DOHH2 (cell line): ENCODE data around the gene UMODL1.
A peak's percentile ranks its signal among the peaks of the same experiment; 100 is the strongest.

Experiments
- H3F3A ChIP-seq: fragments of 200-600 bp; sonication (generic), shearing (Covaris generic); 2 replicates; pipeline ENCODE4 v1.6.0; 2016; ENCODE audit warnings: antibody characterized with exemption, mild to moderate bottlenecking; ENCODE audit not compliant: control insufficient read depth, insufficient read depth
- H3K27ac ChIP-seq: fragments of 200-600 bp; sonication (generic); 2 replicates; pipeline ENCODE4 v1.5.1; 2014; ENCODE audit warnings: low read depth, mild to moderate bottlenecking, low read length, moderate library complexity
- H3K27me3 ChIP-seq: fragments of 200-600 bp; sonication (generic); 2 replicates; pipeline ENCODE4 v1.6.1; 2014; ENCODE audit warnings: mild to moderate bottlenecking, low read length, mixed read lengths; ENCODE audit not compliant: control insufficient read depth
- H3K36me3 ChIP-seq: fragments of 200-600 bp; sonication (generic); 2 replicates; pipeline ENCODE4 v1.6.1; 2014; ENCODE audit warnings: mild to moderate bottlenecking, low read length, moderate library complexity, mixed read lengths; ENCODE audit not compliant: control insufficient read depth
- H3K4me1 ChIP-seq: fragments of 200-600 bp; sonication (generic); 2 replicates; pipeline ENCODE4 v1.6.1; 2014; ENCODE audit warnings: mild to moderate bottlenecking, low read length, mixed read lengths; ENCODE audit not compliant: control insufficient read depth
- H3K4me2 ChIP-seq: fragments of 200-600 bp; sonication (generic); 2 replicates; pipeline ENCODE4 v1.6.0; 2014; ENCODE audit warnings: mild to moderate bottlenecking, low read length, moderate library complexity
- H3K4me3 ChIP-seq: fragments of 200-600 bp; sonication (generic); 2 replicates; pipeline ENCODE4 v1.5.1; 2014; ENCODE audit warnings: mild to moderate bottlenecking, low read length, mixed read lengths
- H3K79me2 ChIP-seq: fragments of 200-600 bp; sonication (generic); 2 replicates; pipeline ENCODE4 v1.6.1; 2014; ENCODE audit warnings: mild to moderate bottlenecking, low read length, mixed read lengths; ENCODE audit not compliant: control insufficient read depth
- H3K9me2 ChIP-seq: fragments of 200-600 bp; sonication (generic); replicated peaks from 2 replicates; pipeline ENCODE4 v1.6.1; 2014; ENCODE audit warnings: mild to moderate bottlenecking, low read length, mixed read lengths; ENCODE audit not compliant: control insufficient read depth
- H3K9me3 ChIP-seq: fragments of 200-600 bp; sonication (generic); 2 replicates; pipeline ENCODE4 v1.6.1; 2014; ENCODE audit warnings: antibody characterized with exemption, low read length, mixed read lengths; ENCODE audit not compliant: control insufficient read depth, insufficient read depth
- H4K20me1 ChIP-seq: fragments of 200-600 bp; sonication (generic); 2 replicates; pipeline ENCODE4 v1.6.0; 2014; ENCODE audit warnings: low read depth, mild to moderate bottlenecking, antibody characterized with exemption, low read length, moderate library complexity; ENCODE audit not compliant: control insufficient read depth, insufficient read depth
- CTCF ChIP-seq: fragments of 200-600 bp; sonication (generic); IDR thresholded peaks from one replicate; pipeline ENCODE4 v1.5.1; 2014; ENCODE audit warnings: antibody characterized with exemption, mild to moderate bottlenecking, low read depth, low read length; ENCODE audit not compliant: poor library complexity, severe bottlenecking
- EZH2phosphoT487 ChIP-seq: fragments of 200-600 bp; sonication (generic); IDR thresholded peaks from 2 replicates; pipeline ENCODE4 v1.6.1; 2017; ENCODE audit warnings: borderline replicate concordance, mild to moderate bottlenecking, antibody characterized with exemption, low read length, moderate library complexity, mixed read lengths

The UMODL1 gene

GRCh38 chr21:42186591-42186990, 115.5 kb downstream of the UMODL1 start:
- H4K20me1 ChIP-seq = no peaks in the 10 kb centered on the region
- no peaks in the 10 kb centered on the region for H3K27me3 ChIP-seq
- H3K4me3 ChIP-seq = no peak overlapping the region
- peaks cover 47% of the 10 kb centered on the region for H3K4me1 ChIP-seq
- H3K9me2 ChIP-seq = no peaks in the 10 kb centered on the region
- H3K36me3 ChIP-seq = peaks cover 11% of the 10 kb centered on the region
- TF ChIP-seq EZH2phosphoT487 (no peak), CTCF (no peak)
- peaks cover 19% of the 10 kb centered on the region for H3F3A ChIP-seq
- H3K27ac ChIP-seq = peak overlapping the region; percentile 92; the same call in 1 of the 2 replicates
- H3K4me2 ChIP-seq = no peak overlapping the region
- no peaks in the 10 kb centered on the region for H3K79me2 ChIP-seq
- no peaks in the 10 kb centered on the region for H3K9me3 ChIP-seq

- no peaks in the 10 kb centered on the region for H3K27me3 ChIP-seq
- H3K9me3 ChIP-seq = no peaks in the 10 kb centered on the region
- no peak for TF ChIP-seq EZH2phosphoT487
- TF ChIP-seq CTCF = no peak
- H3K4me3 ChIP-seq = peak overlapping the region; percentile 71
- peaks cover 19% of the 10 kb centered on the region for H3F3A ChIP-seq
- peak overlapping the region; percentile 96 for H3K4me2 ChIP-seq
- H4K20me1 ChIP-seq = no peaks in the 10 kb centered on the region
- H3K27ac ChIP-seq = peak overlapping the region; percentile 92
- H3K4me1 ChIP-seq = peaks cover 42% of the 10 kb centered on the region
- H3K9me2 ChIP-seq = no peaks in the 10 kb centered on the region
- peaks cover 11% of the 10 kb centered on the region for H3K36me3 ChIP-seq
- no peaks in the 10 kb centered on the region for H3K79me2 ChIP-seq
These were observed 117.0 kb downstream of the UMODL1 start for GRCh38 chr21:42187976-42188653.

GRCh38 chr21:42188663-42189062, 117.5 kb downstream of the UMODL1 start:
- H3K4me2 ChIP-seq = peak overlapping the region; percentile 96
- H3K4me1 ChIP-seq = peaks cover 42% of the 10 kb centered on the region
- no peaks in the 10 kb centered on the region for H4K20me1 ChIP-seq
- H3K36me3 ChIP-seq = peaks cover 11% of the 10 kb centered on the region
- peaks cover 19% of the 10 kb centered on the region for H3F3A ChIP-seq
- H3K79me2 ChIP-seq = no peaks in the 10 kb centered on the region
- H3K4me3 ChIP-seq = peak overlapping the region; percentile 71
- peak overlapping the region; percentile 92 for H3K27ac ChIP-seq
- no peaks in the 10 kb centered on the region for H3K27me3 ChIP-seq
- H3K9me2 ChIP-seq = no peaks in the 10 kb centered on the region
- TF ChIP-seq CTCF (no peak), EZH2phosphoT487 (no peak)
- H3K9me3 ChIP-seq = no peaks in the 10 kb centered on the region
